Stimulated activated CD8-positive, alpha-beta memory T cell treated with anti-CD3 and anti-CD28 coated beads, Interleukin-15, amount 100 ng/mL, for 48 hours (primary cell): ENCODE data around the gene RHOBTB3.
A peak's percentile ranks its signal among the peaks of the same experiment; 100 is the strongest.
"Not testable (repeated sequence)": the region's sequence is repeated elsewhere in the genome, so short reads cannot be mapped to it uniquely, and the experiment has no call there.

Experiments used
- DNase-seq, 2 donors: peaks; one replicate each; pipeline ENCODE4 v3.0.0-alpha.2; 2020; ENCODE audit warnings: low read depth in 2 of 2

The RHOBTB3 gene

DNA sequence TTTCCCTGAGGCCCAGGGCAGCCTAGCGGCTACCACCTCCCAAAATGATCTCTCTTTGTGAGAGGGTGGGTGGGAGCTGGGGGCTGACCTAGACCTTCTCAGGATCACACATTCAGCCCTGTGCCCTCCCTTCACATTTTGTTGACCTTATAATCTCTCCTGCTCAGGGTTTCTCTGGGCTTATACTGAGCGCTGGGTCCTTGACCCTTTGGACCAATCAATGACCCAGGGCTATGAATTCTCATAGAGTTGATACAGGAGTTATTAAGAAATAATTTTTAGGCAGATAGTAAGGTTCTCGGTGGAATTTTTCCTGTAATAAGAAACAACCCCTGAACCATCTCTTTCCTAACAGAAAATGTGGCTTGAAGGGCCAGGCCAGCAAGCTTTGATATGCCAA is 69.4 kb downstream of the RHOBTB3 start:
- no peak for DNase-seq

DNA sequence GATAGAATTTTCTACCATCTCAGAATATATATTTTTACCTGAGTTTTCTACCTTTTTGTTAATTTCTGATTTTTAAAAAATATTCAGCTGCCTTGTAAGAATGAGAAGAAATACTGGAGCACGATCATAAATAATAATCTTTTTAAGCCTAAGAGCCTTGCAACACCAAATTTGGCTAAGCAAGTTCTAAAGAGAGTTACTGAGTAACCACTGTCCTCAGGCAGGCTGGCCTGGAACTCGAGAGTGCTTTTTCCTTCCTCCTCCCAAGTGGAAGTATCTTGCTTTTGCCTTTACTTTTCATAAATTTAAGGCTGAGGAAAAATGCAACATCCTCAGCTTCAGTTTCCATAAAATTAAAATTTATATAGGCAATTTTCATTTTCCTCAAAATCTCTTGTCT is 70.4 kb downstream of the RHOBTB3 start:
- DNase-seq = no peak

DNA sequence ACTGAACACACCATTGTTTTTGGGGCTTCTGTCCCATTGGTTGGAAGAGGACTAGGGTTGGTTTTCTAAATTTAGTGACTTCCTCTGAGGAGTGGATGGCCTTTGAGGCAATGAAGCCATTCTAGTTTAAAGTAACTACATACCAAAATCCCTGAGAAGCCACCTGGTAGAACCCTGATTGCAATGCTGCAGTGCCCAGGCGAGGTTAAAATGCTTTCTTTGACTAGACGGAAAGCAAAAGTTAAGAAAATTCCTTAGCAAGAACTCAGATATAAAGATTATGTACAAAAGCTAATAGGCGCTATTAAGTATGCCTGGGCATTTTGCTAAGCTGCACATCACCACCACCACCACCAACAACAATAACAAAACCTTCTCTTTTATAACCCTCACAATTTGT is 70.8 kb downstream of the RHOBTB3 start:
- DNase-seq = no peak

DNA sequence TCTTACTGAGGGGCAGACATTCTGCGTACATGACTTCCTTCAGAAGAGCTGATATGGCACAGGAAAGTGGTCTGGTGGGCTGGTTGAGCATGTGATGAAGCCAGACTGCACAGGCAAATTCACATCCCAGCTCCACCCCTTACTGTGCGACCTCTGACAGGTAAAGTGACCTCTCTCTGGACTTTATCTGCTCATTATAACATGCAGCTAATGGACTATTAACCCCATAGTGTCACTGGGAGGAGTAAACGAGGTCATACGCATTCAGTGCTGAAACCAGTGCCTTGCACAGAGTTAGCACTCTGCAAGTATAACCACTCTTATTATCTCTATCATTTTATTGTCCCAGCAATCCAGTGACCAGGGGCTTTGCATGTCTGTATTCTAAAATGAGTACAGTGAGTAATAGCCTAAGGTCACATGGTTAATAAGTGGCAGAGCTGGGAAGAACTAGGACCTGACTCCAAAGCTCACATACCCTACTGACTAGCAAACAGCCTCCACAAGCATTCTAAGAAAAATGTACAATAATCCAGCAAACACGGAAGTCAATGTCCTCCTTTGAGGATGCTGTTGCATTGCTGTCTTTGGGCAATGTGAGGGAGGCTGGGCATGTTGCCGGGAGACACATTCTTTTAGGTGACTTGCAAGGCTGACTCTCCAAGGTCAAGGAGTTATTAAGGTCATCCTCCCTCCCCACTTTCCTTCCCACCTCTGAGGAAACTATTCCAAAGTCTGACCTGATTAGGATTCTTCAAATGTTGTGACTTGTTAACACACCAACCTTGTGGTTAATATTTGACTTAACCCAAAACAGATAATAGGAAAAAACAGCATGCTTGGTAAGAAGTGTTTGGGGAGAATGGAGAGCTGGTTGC is 72.4 kb downstream of the RHOBTB3 start:
- no peak for DNase-seq

DNA sequence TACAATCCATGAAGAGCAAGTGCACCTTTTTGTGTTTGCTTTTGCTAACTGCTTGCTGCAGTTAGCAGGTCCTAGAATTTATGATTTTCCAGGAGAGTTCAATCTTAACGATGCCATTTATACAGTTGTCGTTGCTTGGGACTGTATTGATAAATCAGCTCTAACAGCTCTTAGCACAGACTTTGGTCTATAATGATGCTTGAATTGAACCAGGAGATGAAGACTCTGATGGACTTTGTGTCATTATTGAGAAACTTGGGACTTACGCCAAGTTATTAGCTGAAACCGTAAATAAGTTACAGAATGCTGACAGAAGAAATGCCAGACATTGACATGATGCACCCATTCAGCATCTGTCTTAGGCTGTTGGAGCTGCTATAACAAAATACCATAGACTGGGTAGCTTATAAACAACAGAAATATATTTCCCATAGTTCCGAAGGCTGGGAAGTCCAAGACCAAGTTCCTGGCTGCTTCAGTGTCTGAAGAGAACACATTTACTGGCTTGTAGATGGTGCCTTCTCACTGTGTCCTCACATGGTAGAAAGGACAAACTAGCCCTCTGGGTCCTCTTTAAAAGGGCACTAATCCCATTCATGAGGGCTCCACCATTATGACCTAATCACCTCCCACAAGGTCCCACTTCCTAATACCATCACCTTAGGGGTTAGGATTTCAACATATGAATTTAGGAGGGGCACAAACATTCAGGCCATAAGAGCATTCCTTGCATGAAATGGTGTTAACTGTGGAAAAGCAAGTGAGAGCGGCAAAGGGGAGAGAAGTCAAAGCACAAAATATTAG is 73.8 kb downstream of the RHOBTB3 start:
- DNase-seq = no peak

- no peak for DNase-seq
Observed at GRCh38 chr5:95806687-95807086, 75.6 kb downstream of the RHOBTB3 start.

GRCh38 chr5:95808013-95808685 is 77.0 kb downstream of the RHOBTB3 start:
- DNase-seq = no peak

DNA sequence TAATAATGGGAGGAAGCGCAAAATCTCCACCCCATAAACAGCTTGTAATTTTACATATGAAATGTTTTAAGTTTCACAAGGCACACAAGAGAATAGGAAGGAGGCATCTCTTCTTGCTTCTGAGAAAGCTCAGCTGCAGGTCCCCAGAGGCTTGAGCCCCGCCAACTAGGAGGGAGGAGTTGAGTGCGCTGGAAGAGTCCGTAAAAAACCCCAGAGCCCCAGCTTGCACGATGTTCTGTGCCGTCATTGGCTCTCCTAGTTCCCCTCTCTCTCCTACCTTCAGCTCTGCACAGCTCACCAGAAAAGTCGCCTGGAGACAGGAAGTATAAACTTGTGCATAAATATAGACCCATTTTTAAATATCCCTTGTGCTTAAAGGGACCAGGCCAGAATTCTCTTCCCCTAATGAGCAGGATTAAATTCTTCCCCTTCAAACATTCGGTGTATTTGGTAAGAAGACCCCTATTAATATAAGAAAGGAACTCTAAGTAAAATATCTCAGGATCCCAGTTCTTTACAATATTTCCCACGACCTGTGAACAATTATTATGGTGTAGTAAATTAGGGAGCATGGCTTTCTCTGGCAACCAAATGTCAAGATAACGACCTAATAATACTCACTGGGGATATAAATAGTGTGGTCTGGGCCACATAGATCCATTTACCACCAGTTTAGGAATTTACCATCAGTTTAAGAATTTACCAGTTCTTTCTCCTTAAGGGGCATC is 77.7 kb downstream of the RHOBTB3 start:
- peak; percentile 61 to 64 for DNase-seq

- DNase-seq = no peak
Observed at GRCh38 chr5:95809414-95809960, 78.4 kb downstream of the RHOBTB3 start.

DNA sequence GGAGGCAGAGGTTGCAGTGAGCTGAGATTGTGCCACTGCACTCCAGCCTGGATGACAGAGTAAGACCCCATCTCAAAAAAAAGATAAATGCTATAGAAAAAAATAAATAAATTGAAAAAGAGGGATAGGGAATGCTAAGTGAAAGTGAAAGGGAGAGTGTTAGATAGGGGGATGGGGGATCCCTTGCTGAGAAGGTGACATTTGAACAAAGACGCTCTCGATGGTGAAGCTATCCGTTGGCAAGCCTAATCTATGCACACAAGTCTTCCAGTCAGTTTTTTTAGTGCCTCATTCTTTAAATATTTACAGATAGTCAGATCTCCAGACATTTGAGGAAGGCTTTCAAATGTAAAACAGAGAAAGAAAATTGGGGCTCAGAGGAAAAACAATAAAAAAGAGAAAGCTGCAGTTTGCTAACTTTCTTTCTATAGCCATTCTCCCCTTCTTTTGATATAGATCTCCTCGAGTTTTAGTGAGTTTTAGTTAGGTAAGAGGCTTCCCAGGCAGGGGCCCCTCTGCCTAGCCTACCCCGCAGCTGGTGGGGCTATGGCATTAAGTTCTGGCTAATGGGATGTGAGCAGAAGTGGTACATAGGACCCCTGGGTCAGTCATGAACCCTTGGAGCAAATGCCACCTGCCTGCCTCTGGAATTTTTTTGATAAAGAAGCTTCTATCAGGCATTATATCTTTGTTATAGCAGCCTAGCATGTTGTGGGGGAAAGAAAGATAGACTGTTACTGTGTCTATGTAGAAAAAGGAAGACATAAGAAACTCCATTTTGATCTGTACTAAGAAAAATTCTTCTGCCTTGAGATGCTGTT is 79.4 kb downstream of the RHOBTB3 start:
- no peak for DNase-seq

DNA sequence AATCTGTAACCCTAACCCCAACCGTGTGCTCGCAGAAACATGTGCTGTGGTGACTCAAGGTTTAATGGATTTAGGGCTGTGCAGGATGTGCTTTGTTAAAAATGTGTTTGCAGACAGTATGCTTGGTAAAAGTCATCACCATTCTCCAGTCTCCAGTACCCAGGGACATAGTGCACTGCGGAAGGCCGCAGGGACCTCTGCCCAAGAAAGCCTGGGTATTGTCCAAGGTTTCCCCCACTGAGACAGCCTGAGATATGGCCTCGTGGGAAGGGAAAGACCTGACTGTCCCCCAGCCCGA is 79.9 kb downstream of the RHOBTB3 start:
- not testable (repeated sequence) for DNase-seq

DNA sequence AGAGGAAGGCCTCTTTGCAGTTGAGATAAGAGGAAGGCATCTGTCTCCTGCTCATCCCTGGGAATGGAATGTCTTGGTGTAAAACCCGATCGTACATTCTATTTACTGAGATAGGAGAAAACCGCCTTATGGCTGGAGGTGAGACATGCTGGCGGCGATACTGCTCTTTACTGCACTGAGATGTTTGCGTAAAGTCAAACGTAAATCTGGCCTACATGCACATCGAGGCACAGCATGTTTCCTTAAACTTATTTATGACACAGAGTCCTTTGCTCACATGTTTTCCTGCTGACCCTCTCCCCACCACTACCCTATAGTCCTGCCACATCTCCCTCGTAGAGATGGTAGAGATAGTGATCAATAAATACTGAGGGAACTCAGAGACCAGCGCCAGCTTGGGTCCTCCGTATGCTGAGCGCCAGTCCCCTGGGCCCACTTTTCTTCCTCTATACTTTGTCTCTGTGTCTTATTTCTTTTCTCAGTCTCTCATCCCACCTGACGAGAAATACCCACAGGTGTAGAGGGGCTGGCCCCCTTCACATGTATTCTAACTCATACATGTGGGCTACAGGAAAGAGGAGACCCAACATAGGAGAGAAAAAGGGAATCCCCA is 80.4 kb downstream of the RHOBTB3 start:
- not testable (repeated sequence) for DNase-seq

DNA sequence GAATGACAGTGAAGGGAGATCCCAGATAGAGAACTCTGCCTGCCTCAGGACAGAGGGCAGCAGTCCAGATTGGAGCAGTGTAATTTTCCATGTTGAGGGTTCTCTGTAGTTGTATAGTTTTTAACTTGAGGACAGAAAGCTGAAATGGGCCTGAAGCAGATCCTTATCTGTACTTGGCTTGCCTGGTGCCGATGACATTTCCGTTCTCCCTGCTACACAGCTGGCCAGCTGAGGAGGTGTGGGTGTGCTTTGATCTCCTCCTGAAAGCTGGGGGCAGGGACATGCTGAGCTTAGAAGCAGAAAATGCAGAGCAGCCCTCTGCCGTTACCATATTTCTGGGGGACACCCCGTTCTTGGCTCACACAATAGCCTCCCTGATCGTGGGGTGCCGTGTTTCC is 80.9 kb downstream of the RHOBTB3 start:
- DNase-seq = no peak

DNA sequence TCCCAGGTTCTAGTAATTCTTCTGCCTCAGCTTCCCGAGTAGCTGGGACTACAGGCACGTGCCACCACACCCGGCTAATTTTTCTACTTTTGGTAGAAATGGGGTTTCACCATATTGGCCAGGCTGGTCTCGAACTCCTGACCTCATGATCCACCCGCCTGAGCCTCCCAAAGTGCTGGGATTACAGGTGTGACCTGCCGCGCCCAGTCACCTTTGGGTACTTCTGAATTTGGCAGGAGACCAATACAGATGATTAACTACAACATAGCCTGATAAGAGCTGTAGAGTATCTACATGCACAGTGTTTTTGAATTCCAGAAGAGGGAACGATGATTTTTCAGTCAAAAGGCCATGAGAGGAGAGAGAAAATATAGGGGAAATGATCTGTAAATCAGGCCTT is 81.9 kb downstream of the RHOBTB3 start:
- DNase-seq = not testable (repeated sequence)

DNA sequence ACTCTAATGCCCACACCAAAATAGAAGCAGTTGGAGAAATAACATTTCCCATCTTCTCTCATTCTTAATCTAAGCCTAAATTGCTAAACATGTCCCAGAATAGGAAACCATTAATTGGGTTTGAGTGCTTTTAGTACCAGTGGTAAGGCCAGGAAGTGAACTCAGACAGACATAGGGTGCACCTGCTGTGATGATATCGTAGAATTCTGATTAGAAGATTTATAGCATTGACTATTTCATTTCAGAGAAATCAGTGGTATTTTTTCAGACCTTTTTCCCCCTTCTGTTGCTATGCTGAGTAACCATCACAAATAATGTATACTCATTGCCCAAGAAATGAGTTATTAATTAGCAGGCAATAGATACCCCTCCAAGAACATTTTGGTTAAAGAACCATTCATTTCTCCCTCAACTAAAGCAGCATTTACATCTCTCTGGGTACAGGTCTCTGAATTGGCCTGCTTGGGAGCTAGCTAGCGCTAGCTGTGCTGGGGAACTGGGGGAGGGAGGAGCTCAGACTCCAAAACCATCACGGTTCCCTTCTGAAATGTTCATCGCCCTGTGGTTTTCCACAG is 84.1 kb downstream of the RHOBTB3 start:
- no peak for DNase-seq

DNA sequence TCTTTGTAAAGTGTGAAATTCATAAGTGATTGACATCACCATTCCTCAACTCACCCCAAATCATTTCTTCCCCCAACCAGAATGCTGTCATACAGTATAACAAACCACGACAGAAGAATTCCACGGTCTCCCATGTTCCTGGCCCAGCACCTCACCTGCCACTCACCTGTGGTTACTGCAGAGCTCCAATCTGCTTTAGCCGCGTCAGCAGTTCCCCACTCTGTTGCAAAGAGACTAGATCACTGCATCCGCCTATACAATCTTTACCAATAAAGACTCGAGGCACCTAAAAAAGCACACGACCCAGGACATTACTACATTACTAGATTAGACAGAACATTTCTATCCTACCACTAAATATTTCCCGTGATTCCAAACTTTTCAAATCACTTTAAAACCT is 85.2 kb downstream of the RHOBTB3 start:
- DNase-seq = no peak

DNA sequence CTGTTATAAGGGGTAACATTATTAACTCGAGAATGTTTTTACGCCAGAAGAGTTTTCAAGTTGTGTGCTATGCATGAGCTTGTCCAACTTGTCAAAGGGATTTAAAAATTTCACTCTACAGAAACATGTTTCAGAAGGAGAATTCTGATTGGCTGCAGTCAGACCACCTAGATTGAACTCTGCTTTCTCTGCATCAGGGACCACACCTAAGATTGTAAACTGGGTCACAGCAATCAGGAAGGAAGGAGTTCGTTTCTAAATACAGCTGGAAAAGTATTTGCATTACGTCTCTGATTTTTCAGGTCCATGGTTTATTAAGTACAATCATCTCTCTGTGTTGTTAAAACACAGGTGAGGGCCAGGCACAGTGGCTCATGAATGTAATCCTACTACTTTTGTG is 85.6 kb downstream of the RHOBTB3 start:
- no peak for DNase-seq

DNA sequence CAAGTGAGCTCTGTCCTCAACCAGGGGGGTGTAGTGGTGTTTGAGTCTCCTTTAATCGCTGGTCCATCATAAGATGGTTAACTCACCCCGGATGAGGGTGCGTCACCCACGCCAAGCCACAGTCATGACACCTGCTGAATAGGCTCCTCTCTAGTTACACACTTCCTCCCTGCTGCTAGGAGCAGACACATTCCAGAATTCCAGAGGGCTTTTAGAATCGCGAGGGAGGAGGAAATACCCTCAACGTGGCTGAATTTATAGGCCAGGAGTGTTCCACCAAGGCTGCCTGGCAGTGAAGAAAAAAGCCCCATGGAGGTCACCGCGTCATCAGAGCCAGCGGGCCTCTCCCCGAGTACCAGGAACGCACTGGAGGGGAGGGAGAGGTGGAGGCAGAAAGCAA is 86.3 kb downstream of the RHOBTB3 start:
- no peak for DNase-seq

GRCh38 chr5:95818181-95819147 is 87.3 kb downstream of the RHOBTB3 start:
- DNase-seq = no peak
